ENCODE data around the gene NLGN4Y. TPM values are rescaled to one million over a fixed set of nuclear protein-coding genes. Genes with fewer than 3 reads are reported as not detected.

The NLGN4Y gene
- polyA plus RNA-seq, 1 experiment: 16.0 TPM

DNA sequence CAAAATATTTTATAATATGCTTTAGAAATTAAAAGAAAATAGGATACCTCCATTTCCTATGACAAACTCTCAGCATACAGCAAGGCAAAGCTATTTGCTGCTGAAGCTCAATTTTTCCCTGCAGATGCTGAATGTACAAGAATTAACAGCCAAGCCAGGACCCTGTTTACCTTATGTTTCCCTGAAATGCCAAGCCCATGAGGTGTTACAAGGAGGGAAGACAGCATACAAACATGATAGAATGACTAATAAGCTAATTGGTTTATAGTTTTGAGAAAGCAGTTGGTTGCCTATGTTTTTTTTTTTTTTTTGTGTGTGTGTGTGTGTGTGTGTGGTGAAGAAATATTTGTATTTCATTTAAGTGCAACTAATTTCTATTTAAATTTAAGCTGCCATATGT, 113.2 kb downstream of the NLGN4Y start:
- no peaks in the 10 kb centered on the region for H3K36me3 ChIP-seq (ENCODE audit: control insufficient read depth, insufficient read depth, low read length)
- ChIA-PET CTCF (no interaction called here), POLR2A (no interaction called here)
- no peak for DNase-seq (ENCODE audit: low read depth)
- H3K27me3 ChIP-seq (ENCODE audit: control insufficient read depth, insufficient read depth, low read length): no peaks in the 10 kb centered on the region
- TF ChIP-seq, protein P1, sequence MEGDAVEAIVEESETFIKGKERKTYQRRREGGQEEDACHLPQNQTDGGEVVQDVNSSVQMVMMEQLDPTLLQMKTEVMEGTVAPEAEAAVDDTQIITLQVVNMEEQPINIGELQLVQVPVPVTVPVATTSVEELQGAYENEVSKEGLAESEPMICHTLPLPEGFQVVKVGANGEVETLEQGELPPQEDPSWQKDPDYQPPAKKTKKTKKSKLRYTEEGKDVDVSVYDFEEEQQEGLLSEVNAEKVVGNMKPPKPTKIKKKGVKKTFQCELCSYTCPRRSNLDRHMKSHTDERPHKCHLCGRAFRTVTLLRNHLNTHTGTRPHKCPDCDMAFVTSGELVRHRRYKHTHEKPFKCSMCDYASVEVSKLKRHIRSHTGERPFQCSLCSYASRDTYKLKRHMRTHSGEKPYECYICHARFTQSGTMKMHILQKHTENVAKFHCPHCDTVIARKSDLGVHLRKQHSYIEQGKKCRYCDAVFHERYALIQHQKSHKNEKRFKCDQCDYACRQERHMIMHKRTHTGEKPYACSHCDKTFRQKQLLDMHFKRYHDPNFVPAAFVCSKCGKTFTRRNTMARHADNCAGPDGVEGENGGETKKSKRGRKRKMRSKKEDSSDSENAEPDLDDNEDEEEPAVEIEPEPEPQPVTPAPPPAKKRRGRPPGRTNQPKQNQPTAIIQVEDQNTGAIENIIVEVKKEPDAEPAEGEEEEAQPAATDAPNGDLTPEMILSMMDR (IDR thresholded peaks at IDR 0.05; ENCODE audit: insufficient read depth, low read depth, low read length): no peak
- H3K4me3 ChIP-seq (ENCODE audit: low read depth, low read length): no peak overlapping the region

DNA sequence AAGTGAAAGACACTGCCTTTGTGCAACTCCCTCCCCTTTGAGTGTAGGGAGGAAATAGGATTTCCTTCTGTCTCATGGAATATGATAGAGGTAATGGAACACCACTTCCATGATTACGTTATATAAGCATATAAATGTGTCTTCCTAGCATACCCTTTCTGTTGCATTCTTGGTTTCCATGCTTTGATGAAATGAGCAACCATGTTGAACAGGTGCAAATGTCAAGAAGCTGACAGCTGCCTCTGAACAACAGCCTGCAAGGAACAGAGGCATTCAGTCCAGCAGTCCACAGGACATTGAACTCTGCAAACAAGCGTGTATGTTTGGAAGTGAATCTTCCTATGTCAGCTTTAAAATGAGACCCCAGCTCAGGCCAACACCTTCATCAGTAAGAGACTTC, 117.5 kb downstream of the NLGN4Y start:
- ChIA-PET POLR2A (no interaction called here), CTCF (no interaction called here)
- no peaks in the 10 kb centered on the region for H3K27me3 ChIP-seq (ENCODE audit: control insufficient read depth, insufficient read depth, low read length)
- no peak overlapping the region for H3K4me3 ChIP-seq (ENCODE audit: low read depth, low read length)
- H3K36me3 ChIP-seq (ENCODE audit: control insufficient read depth, insufficient read depth, low read length): no peaks in the 10 kb centered on the region
- DNase-seq (ENCODE audit: low read depth): no peak
- TF ChIP-seq, protein P1 (IDR thresholded peaks at IDR 0.05; ENCODE audit: insufficient read depth, low read depth, low read length): no peak

DNA sequence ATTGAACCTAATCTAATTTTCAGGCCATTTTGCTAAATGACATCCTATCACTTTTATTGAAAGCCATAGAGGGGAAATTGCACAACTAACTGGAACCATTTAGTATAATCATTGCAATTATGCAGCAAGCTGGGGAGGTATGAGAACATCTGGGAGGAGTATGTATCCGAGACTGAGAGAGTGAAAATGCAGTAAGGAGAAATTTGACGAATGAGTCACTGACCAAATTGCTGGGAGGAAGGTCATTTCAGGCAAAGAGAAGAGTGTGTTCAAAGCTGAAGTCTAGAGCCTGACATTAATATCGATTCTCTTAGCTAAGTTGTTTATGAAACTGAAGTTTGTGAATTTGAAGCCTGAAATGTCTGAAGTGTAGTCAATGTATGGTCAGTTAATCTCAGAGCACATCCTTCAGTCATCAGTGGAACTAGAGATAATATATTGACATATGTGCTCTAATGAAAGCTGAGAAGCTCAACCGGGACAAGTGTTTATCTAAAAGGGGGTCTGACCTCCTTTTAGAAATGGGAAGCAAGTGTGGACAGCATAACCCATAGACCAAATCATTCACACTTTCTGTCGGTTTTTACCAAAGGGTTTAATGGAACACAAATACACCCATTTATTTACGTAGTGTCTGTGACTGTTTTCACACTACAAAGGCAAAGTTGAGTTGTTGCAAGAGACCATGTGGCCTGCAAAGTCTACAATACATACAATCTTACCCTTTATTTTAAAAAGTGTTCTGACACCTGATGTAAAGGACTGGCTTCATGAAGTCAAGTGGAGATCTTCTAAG, 120.0 kb downstream of the NLGN4Y start:
- DNase-seq (ENCODE audit: low read depth): peak; percentile 45
- ChIA-PET CTCF (no interaction called here), POLR2A (interaction anchor here (0.6 kb wide), 1 partner anchor 198 kb away, joined by 4 read pairs; no protein-coding TSS in a partner anchor)
- H3K27me3 ChIP-seq (ENCODE audit: control insufficient read depth, insufficient read depth, low read length): no peaks in the 10 kb centered on the region
- TF ChIP-seq, protein P1 (IDR thresholded peaks at IDR 0.05; ENCODE audit: insufficient read depth, low read depth, low read length): no peak
- no peaks in the 10 kb centered on the region for H3K36me3 ChIP-seq (ENCODE audit: control insufficient read depth, insufficient read depth, low read length)
- no peak overlapping the region for H3K4me3 ChIP-seq (ENCODE audit: low read depth, low read length)

DNA sequence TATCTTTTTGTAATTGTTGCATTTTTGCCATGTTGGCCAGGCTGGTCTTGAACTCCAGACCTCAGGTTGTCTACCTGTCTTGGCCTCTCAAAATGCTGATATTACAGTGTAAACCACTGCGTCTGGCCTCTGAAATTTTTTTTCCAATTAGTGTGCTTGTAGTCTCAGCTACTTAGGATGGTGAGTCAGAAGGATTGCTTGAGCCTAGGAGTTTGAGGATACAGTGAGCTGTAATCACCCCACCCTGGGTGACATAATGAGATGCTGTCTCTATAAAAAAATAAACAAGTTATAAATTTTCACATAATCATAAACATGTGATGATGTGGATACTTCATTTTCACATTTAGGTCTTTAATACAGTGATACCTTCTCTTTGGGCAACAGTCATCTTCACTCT, 154.9 kb downstream of the NLGN4Y start:
- Histone ChIP-seq H3K27me3 (ENCODE audit: control insufficient read depth, insufficient read depth, low read length) (no peaks in the 10 kb centered on the region), H3K4me3 (ENCODE audit: low read depth, low read length) (no peak overlapping the region), H3K36me3 (ENCODE audit: control insufficient read depth, insufficient read depth, low read length) (no peaks in the 10 kb centered on the region)
- ChIA-PET POLR2A (no interaction called here), CTCF (no interaction called here)
- TF ChIP-seq, protein P1 (IDR thresholded peaks at IDR 0.05; ENCODE audit: insufficient read depth, low read depth, low read length): no peak
- DNase-seq (ENCODE audit: low read depth): no peak

DNA sequence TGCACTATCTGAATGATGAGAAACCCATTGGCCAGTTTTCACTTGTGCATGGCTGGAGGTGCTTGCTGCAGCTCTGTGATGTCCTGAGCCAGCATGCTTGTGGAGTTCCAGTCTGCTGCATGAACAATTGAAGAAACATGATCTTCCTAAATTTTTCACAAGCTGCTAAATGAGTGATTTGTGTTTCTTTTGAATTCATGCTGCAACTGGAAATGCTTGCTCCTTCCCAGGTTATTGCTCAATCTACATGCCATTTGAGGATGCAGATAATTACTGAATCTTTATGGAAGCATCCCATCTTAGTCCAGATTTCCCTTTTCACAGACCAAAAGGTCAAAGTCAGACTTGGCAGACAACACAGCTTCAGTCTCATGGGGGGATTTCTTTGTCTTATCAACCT, 170.2 kb downstream of the NLGN4Y start:
- Histone ChIP-seq H3K27me3 (ENCODE audit: control insufficient read depth, insufficient read depth, low read length) (no peaks in the 10 kb centered on the region), H3K4me3 (ENCODE audit: low read depth, low read length) (no peak overlapping the region), H3K36me3 (ENCODE audit: control insufficient read depth, insufficient read depth, low read length) (no peaks in the 10 kb centered on the region)
- POLR2A ChIA-PET: no interaction called here
- CTCF ChIA-PET: no interaction called here
- TF ChIP-seq, protein P1 (IDR thresholded peaks at IDR 0.05; ENCODE audit: insufficient read depth, low read depth, low read length): no peak
- peak; percentile 10 for DNase-seq (ENCODE audit: low read depth)

All from BJ (cell line).